C4-2B (cell line): ENCODE results near the gene KLHDC8A.

ENCODE experiments used
- ZFX ChIP-seq: fragments of 450-650 bp; IDR thresholded peaks from 2 replicates; pipeline ENCODE4 v1.6.1; 2017
- TF ChIP-seq, protein P1 (sequence below): fragments of 450-650 bp; conservative IDR thresholded peaks from 2 replicates; pipeline ENCODE4 v1.5.1; 2017; ENCODE audit warnings: mild to moderate bottlenecking

DNA sequence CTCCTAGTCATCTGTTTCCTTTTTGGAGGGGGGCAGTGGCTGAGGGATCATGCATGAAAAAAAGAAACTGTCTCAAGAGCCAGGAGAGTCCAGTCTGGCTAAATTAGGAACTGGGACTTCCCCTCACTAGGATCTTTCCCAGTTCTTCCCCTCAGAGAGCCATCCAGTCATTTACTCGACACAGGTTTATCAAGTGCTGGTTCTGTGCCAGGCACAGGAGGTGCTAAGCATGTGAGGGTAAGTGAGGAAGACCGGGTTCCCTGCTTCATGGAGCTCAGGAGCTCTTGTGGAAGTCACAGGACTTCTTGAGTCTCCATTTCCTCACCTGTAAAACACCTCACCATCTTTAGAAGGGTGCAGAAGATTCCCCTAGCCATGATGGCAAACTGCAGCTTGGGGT is 26.6 kb downstream of the KLHDC8A start:
- TF ChIP-seq, protein P1, sequence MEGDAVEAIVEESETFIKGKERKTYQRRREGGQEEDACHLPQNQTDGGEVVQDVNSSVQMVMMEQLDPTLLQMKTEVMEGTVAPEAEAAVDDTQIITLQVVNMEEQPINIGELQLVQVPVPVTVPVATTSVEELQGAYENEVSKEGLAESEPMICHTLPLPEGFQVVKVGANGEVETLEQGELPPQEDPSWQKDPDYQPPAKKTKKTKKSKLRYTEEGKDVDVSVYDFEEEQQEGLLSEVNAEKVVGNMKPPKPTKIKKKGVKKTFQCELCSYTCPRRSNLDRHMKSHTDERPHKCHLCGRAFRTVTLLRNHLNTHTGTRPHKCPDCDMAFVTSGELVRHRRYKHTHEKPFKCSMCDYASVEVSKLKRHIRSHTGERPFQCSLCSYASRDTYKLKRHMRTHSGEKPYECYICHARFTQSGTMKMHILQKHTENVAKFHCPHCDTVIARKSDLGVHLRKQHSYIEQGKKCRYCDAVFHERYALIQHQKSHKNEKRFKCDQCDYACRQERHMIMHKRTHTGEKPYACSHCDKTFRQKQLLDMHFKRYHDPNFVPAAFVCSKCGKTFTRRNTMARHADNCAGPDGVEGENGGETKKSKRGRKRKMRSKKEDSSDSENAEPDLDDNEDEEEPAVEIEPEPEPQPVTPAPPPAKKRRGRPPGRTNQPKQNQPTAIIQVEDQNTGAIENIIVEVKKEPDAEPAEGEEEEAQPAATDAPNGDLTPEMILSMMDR, result no peak
- TF ChIP-seq ZFX, result no peak
